Thyroid gland (tissue), 4 donors: ENCODE data around the gene STOX2. TPM values are rescaled to one million over a fixed set of nuclear protein-coding genes. Genes with fewer than 3 reads are reported as not detected.

ENCODE experiments used
- DNase-seq, 2 donors: peaks; one replicate each; pipeline ENCODE4 v3.0.0-alpha.2; 2019
- H3K27ac ChIP-seq, 3 donors: fragments of 200-600 bp; sonication (generic); 1 replicate in 2 of 3; 2 replicates in 1 of 3; pipeline ENCODE4 v1.5.1; 2016 to 2019; ENCODE audit warnings: mild to moderate bottlenecking in 1 of 3, moderate library complexity in 1 of 3
- H3K27me3 ChIP-seq: fragments of 200-600 bp; sonication (generic); one replicate; pipeline ENCODE4 v1.5.1; 2019
- H3K36me3 ChIP-seq, 2 donors: fragments of 200-600 bp; sonication (generic); one replicate each; pipeline ENCODE4 v1.5.1; 2016 to 2019
- H3K4me1 ChIP-seq, 2 donors: fragments of 200-600 bp; sonication (generic); one replicate each; pipeline ENCODE4 v1.5.1; 2017 to 2019
- H3K4me3 ChIP-seq, 3 donors: fragments of 200-600 bp; sonication (generic); replicated peaks in 1 of 3; 1 replicate in 2 of 3; 2 replicates in 1 of 3; pipeline ENCODE4 v1.5.1; 2016; ENCODE audit warnings: mild to moderate bottlenecking in 1 of 3
- H3K9me3 ChIP-seq: fragments of 200-600 bp; sonication (generic); one replicate; pipeline ENCODE4 v1.5.1; 2017
- POLR2A ChIP-seq, 2 donors: fragments of 450-650 bp; IDR thresholded peaks; one replicate each; pipeline ENCODE4 v1.6.1; 2017; ENCODE audit warnings: antibody characterized with exemption in 2 of 2, mild to moderate bottlenecking in 2 of 2, moderate library complexity in 1 of 2
- WGBS, 2 donors: methylation state at CpG; one replicate each; pipeline ENCODE4 v1.1.5; 2017; 5-methylcytosine and 5-hydroxymethylcytosine counted together
- intact Hi-C: fragments of 100-400 bp; cut with DNase I; formaldehyde crosslinking; loops from one replicate; pipeline ENCODE4 v1.15.1; 2023
- total RNA-seq, 4 donors: library from RNA; depleted of rRNA; stranded (reverse); fragments of >200 nt; gene quantifications; one replicate each; pipeline ENCODE4 v1.2.3, GENCODE V29; 2016
- TF ChIP-seq, protein P1 (sequence below), 6 experiments: fragments of 200-600 bp in 3 of 6; fragments of 450-650 bp in 3 of 6; sonication (generic) in 3 of 6; IDR thresholded peaks; one replicate each; pipeline ENCODE4 v1.5.1; 2016 to 2019; ENCODE audit warnings: antibody characterized with exemption in 6 of 6, mild to moderate bottlenecking in 2 of 6, inconsistent platforms in 1 of 6, moderate library complexity in 1 of 6

STOX2 gene
- total RNA-seq, 4 donors from 2014 or later, result 27.3 to 57.7 (median 43.3) TPM

- peaks cover 0 to 2% of the 10 kb centered on the region in 2 donors for H3K4me1 ChIP-seq
- no peaks in the 10 kb centered on the region for H3K36me3 ChIP-seq
- H3K4me3 ChIP-seq, result no peak overlapping the region
- H3K9me3 ChIP-seq, result no peaks in the 10 kb centered on the region
- 99 to 100% methylated on average over 4 of the region's 4 CpGs for WGBS, 2 donors
- no peak overlapping the region for H3K27ac ChIP-seq
- DNase-seq, result no peak
- intact Hi-C loops, result no loop called here
- H3K27me3 ChIP-seq, result no peaks in the 10 kb centered on the region
- no peak for TF ChIP-seq POLR2A (IDR thresholded peaks at IDR 0.05)
- TF ChIP-seq, protein P1, sequence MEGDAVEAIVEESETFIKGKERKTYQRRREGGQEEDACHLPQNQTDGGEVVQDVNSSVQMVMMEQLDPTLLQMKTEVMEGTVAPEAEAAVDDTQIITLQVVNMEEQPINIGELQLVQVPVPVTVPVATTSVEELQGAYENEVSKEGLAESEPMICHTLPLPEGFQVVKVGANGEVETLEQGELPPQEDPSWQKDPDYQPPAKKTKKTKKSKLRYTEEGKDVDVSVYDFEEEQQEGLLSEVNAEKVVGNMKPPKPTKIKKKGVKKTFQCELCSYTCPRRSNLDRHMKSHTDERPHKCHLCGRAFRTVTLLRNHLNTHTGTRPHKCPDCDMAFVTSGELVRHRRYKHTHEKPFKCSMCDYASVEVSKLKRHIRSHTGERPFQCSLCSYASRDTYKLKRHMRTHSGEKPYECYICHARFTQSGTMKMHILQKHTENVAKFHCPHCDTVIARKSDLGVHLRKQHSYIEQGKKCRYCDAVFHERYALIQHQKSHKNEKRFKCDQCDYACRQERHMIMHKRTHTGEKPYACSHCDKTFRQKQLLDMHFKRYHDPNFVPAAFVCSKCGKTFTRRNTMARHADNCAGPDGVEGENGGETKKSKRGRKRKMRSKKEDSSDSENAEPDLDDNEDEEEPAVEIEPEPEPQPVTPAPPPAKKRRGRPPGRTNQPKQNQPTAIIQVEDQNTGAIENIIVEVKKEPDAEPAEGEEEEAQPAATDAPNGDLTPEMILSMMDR (IDR thresholded peaks at IDR 0.05), result no peak
Measured at GRCh38 chr4:184003433-184003832, 98.3 kb downstream of the STOX2 start.

DNA sequence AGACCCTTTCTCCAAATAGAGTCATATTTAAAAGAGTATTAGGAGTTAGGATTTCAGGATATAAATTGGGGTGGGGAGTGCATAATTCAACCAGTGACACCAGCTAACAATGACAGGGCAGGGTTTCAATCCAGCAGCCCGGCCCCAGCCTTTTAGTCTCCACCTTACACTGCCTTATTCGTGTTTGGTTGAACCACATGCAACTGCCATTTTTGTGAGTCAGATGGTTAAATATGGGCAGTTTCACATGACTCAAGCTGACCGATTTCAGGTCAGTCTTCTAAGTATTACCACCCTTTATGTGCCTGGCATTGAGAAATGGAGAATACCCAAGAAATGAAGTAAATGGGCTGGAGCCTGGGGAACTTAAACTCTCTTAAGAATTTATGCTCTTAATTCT lies 102.8 kb downstream of the STOX2 start:
- intact Hi-C loops, result no loop called here
- DNase-seq, result no peak
- Histone ChIP-seq H3K27ac (no peak overlapping the region), H3K9me3 (no peaks in the 10 kb centered on the region), H3K36me3 (peaks cover 0 to 10% of the 10 kb centered on the region in 2 donors), H3K4me1 (no peaks in the 10 kb centered on the region), H3K27me3 (no peaks in the 10 kb centered on the region), H3K4me3 (no peak overlapping the region)
- 76 to 77% methylated on average over 3 of the region's 3 CpGs for WGBS, 2 donors
- TF ChIP-seq, protein P1 (IDR thresholded peaks at IDR 0.05), result no peak
- TF ChIP-seq POLR2A (IDR thresholded peaks at IDR 0.05), result no peak

DNA sequence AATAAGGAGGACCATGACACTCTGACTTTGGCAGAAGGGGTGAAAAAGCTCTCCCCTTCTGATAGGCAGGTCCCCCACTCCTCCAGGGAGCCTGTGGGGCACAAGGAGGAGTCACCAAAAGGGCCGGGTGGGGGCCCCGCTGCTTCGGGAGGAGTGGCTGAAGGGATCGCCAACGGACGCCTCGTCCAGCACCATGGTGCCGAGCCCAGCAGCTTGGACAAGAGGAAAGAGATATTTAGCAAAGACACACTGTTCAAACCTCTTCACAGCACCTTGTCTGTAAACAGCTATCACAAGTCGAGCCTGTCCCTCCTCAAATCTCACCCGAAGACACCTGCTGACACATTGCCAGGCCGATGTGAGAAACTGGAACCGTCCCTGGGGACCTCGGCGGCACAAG lies 105.6 kb downstream of the STOX2 start:
- TF ChIP-seq POLR2A (IDR thresholded peaks at IDR 0.05), result no peak
- TF ChIP-seq, protein P1 (IDR thresholded peaks at IDR 0.05), result no peak
- intact Hi-C loops, result no loop called here
- Histone ChIP-seq H3K27me3 (no peaks in the 10 kb centered on the region), H3K9me3 (no peaks in the 10 kb centered on the region), H3K4me3 (no peak overlapping the region), H3K4me1 (no peaks in the 10 kb centered on the region), H3K36me3 (peaks cover 0 to 10% of the 10 kb centered on the region in 2 donors), H3K27ac (no peak overlapping the region)
- WGBS, 2 donors, result 97 to 99% methylated on average over 14 of the region's 14 CpGs
- DNase-seq, result no peak

DNA sequence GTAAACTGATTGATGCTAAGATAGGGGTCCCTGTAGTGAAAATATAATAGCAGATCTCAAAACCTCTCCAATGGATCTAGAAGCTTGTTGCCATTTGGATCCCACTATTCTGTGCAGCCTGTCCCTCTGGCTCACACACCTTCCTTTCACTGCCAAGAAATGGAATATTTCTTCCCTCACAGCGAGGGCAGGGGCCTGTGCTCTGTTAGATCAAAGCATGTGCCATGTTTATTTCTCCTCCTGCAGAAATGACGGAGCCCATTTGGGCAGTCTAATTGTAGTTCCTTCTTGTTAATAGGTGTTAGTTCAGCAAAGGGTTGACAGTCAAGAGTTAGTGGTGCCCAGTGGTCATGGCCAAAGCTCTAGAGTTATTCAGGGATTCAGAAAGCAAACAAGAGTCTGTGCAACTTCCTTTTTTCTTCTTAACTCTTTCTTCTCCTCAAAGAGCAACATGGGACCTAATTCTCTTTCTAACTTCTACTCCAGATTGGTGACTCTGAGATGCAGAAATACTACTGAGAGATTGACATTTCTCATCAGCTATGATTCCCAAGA lies 106.8 kb downstream of the STOX2 start:
- no peaks in the 10 kb centered on the region for H3K27me3 ChIP-seq
- peaks cover 0 to 10% of the 10 kb centered on the region in 2 donors for H3K36me3 ChIP-seq
- H3K27ac ChIP-seq, result no peak overlapping the region
- 76 to 82% methylated on average over 2 of the region's 2 CpGs for WGBS, 2 donors
- no peaks in the 10 kb centered on the region for H3K4me1 ChIP-seq
- H3K9me3 ChIP-seq, result no peaks in the 10 kb centered on the region
- no peak for TF ChIP-seq POLR2A (IDR thresholded peaks at IDR 0.05)
- TF ChIP-seq, protein P1 (IDR thresholded peaks at IDR 0.05), result no peak
- intact Hi-C loops, result no loop called here
- DNase-seq, result no peak
- no peak overlapping the region for H3K4me3 ChIP-seq

DNA sequence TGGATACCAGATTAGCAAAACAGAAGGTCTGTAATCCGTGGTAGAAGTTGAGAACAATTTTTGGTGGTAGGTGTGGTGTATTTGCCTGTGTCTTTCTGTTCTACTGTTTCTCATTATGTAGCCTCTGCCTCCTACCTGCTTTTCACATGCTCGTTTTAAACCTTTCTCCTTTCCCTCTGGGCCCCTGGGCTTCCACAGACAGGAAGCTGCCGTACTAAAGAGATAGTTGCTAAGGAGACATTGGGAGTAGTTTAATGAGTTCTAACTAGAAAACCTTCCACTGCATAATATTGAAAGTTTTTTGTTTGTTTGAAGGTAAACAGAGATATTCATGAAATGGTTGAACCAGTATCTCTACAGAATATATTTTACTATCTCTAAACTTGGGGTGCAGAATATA lies 107.8 kb downstream of the STOX2 start:
- intact Hi-C loops, result no loop called here
- TF ChIP-seq, protein P1 (IDR thresholded peaks at IDR 0.05), result no peak
- no peak for TF ChIP-seq POLR2A (IDR thresholded peaks at IDR 0.05)
- DNase-seq, result no peak
- Histone ChIP-seq H3K9me3 (no peaks in the 10 kb centered on the region), H3K4me1 (no peaks in the 10 kb centered on the region), H3K27me3 (no peaks in the 10 kb centered on the region), H3K27ac (no peak overlapping the region), H3K36me3 (peaks cover 0 to 10% of the 10 kb centered on the region in 2 donors), H3K4me3 (no peak overlapping the region)
- 67 to 69% methylated on average over 3 of the region's 3 CpGs for WGBS, 2 donors
